ENCODE data around the gene GFOD1.

GRCh38 chr6:13431059-13431656 is 56.2 kb downstream of the GFOD1 start:
- TF ChIP-seq, protein P1, sequence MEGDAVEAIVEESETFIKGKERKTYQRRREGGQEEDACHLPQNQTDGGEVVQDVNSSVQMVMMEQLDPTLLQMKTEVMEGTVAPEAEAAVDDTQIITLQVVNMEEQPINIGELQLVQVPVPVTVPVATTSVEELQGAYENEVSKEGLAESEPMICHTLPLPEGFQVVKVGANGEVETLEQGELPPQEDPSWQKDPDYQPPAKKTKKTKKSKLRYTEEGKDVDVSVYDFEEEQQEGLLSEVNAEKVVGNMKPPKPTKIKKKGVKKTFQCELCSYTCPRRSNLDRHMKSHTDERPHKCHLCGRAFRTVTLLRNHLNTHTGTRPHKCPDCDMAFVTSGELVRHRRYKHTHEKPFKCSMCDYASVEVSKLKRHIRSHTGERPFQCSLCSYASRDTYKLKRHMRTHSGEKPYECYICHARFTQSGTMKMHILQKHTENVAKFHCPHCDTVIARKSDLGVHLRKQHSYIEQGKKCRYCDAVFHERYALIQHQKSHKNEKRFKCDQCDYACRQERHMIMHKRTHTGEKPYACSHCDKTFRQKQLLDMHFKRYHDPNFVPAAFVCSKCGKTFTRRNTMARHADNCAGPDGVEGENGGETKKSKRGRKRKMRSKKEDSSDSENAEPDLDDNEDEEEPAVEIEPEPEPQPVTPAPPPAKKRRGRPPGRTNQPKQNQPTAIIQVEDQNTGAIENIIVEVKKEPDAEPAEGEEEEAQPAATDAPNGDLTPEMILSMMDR (IDR thresholded peaks at IDR 0.05) = no peak
- TF ChIP-seq POLR2A (IDR thresholded peaks at IDR 0.05) = no peak

Data from esophagus squamous epithelium (tissue), 4 donors.